T-helper 17 cell (primary cell): ENCODE measurements around the gene F9. TPM values are rescaled to one million over a fixed set of nuclear protein-coding genes. Genes with fewer than 3 reads are reported as not detected.
A peak's percentile ranks its signal among the peaks of the same experiment; 100 is the strongest.

Experiments used
- ATAC-seq: fragments of 150-1000 bp; cut with Tn5 transposase; 2 replicates; pipeline ENCODE4 v1.10.0; 2021; ENCODE audit warnings: mild to moderate bottlenecking, moderate library complexity
- DNase-seq, 3 donors: peaks; one replicate each; pipeline versions ENCODE4 v3.0.0 to v3.0.0-alpha.2; 2020 to 2021
- H3K9me3 ChIP-seq: one replicate; pipeline ENCODE4 v1.7.0; 2013; ENCODE audit warnings: low read length, mild to moderate bottlenecking; ENCODE audit not compliant: control insufficient read depth, poor library complexity, severe bottlenecking
- H3K27ac Mint-ChIP-seq: one replicate; pipeline ENCODE4 v1.8.0; 2022; ENCODE audit warnings: mild to moderate bottlenecking, moderate library complexity, mixed read lengths
- H3K27me3 Mint-ChIP-seq: one replicate; pipeline ENCODE4 v1.8.0; 2022; ENCODE audit warnings: mixed read lengths
- H3K36me3 Mint-ChIP-seq: one replicate; pipeline ENCODE4 v1.8.0; 2022; ENCODE audit warnings: low read depth, mixed read lengths
- H3K4me1 Mint-ChIP-seq: one replicate; pipeline ENCODE4 v1.8.0; 2022; ENCODE audit warnings: mild to moderate bottlenecking, mixed read lengths
- H3K4me3 Mint-ChIP-seq: one replicate; pipeline ENCODE4 v1.8.0; 2022; ENCODE audit warnings: mild to moderate bottlenecking, moderate library complexity, mixed read lengths
- total RNA-seq, 4 donors: library from RNA in 2 of 4; stranded (reverse) in 2 of 4; gene quantifications; one replicate each; pipeline ENCODE4 v1.2.3 and lab custom pipeline; 2022 to 2026

F9 gene
- total RNA-seq, 2 donors from 2014 or later = not detected

DNA sequence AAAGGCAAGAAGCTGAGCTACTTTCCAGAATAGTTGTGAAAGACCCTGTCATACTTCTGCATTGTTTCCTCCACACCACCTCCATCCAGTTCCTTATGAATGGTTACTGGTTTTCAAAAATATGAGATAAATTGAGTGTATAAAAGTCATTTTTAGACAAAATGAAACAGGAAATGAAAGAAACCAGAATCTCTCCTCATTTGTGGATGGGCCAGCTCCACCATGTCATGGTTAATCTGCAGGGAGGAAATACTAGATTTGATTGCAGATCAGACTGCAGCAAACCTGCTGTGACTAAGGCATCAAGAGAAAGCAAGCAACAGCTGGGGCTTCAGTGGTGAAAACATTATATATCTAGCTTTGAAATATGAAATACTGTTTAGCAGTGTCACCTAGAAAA, 23.8 kb downstream of the F9 start:
- no peaks in the 10 kb centered on the region for H3K9me3 ChIP-seq
- ATAC-seq = no peak
- Mint-ChIP-seq H3K4me1 (peaks cover 9% of the 10 kb centered on the region), H3K27ac (no peak overlapping the region), H3K4me3 (no peak overlapping the region), H3K27me3 (peaks cover 12% of the 10 kb centered on the region), H3K36me3 (peaks cover 2% of the 10 kb centered on the region)
- DNase-seq = no peak

DNA sequence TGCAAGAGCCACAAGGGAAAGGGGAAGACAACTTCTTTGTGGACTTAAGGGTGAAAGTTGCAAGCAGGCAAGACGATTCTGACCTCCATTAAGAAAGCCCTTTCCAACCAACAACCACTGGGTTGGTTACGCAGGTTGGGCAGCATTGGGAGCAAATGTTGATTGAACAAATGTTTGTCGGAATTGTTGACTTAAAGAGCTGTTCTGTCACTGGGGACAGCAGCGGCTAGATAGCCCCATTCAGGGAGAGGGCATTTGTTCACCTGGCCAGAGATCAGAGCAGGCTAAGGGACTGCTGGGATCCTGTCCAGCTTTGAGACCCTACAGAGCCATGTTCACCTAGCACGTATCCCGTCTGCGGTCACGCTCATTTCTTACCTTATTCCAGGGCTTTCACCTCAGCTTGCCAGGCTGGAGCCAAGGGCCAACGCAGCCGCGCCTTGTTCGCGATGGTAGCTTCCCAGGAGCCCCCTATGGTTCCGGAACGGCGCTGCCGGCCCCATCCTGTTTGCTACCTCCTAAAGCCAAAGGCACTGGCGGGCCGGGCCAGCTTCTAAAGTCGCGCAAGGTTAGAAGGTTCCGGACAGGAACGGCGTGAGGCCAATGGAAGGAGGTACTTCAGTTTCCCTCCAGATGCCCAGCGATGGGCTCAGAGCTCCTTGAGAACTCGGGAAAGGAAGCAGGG, 24.6 kb downstream of the F9 start:
- ATAC-seq (no peak), DNase-seq (no peak)
- peaks cover 12% of the 10 kb centered on the region for H3K27me3 Mint-ChIP-seq
- no peak overlapping the region for H3K27ac Mint-ChIP-seq
- H3K4me1 Mint-ChIP-seq = peaks cover 9% of the 10 kb centered on the region
- H3K36me3 Mint-ChIP-seq = peaks cover 2% of the 10 kb centered on the region
- no peaks in the 10 kb centered on the region for H3K9me3 ChIP-seq
- H3K4me3 Mint-ChIP-seq = peak overlapping the region; percentile 41

DNA sequence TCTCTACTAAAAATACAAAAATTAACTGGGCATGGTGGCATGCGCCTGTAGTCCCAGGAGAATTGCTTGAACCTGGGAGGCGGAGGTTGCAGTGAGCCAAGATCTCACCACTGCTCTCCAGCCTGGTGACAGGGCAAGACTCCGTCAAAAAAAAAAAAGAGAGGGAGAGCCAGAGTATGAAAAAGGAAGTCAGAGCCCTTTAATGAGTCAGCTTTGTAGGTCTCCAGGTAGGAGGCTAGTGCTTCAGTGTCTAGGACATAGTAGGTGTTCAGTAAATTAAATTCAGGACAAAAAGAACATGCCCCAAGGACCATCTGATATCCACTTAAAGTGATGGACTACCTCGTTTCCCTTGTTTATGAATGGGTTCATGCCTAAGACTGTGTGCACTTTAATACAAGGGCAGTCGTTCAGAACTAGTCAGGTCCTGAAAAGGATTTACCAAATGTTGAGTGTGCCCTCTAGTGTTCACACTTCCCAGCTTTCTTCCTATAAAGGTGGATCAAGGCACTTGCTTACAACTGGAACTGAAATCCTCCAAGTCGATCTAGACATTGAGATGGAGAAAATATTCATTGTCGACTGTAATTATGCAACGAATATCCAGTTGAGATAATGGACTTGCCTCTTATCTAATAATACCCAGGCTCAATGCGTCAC, 29.0 kb downstream of the F9 start:
- Mint-ChIP-seq H3K4me3 (no peak overlapping the region), H3K27ac (no peak overlapping the region), H3K36me3 (no peaks in the 10 kb centered on the region), H3K27me3 (no peaks in the 10 kb centered on the region), H3K4me1 (no peaks in the 10 kb centered on the region)
- DNase-seq (no peak), ATAC-seq (no peak)
- H3K9me3 ChIP-seq = no peaks in the 10 kb centered on the region

DNA sequence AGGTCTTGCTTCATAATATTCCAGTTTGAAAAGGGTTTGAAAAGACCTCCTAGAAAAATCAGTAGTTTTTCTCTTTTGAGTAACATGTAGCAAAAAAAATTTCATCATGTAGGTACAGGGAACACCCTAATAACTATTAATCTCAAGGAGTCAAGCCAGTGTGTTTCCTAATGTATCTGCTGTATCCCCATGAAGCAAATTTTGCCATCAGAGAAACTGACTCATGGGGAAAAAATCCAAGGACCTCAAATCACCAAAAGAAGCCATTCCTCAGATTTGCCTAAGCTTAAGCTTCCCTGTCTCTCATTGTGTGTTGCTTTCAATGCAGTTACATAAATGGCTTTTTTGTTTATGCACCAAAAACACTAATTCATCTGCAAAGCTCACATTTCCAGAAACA, 29.7 kb downstream of the F9 start:
- Mint-ChIP-seq H3K36me3 (no peaks in the 10 kb centered on the region), H3K4me3 (no peak overlapping the region), H3K4me1 (no peaks in the 10 kb centered on the region), H3K27me3 (no peaks in the 10 kb centered on the region), H3K27ac (no peak overlapping the region)
- no peaks in the 10 kb centered on the region for H3K9me3 ChIP-seq
- ATAC-seq = no peak
- no peak for DNase-seq

DNA sequence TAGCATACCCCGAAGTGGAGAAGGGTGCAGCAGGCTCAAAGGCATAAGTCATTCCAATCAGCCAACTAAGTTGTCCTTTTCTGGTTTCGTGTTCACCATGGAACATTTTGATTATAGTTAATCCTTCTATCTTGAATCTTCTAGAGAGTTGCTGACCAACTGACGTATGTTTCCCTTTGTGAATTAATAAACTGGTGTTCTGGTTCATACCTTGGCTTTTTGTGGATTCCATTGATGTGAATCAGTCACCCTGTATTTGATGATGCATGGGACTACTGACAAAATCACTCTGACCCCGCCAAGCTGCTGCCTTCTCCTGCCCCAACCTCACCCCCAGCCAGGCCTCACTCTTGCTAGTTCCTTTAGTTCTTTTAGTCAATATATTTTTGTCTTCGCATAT, 32.7 kb downstream of the F9 start:
- no peak for ATAC-seq
- no peaks in the 10 kb centered on the region for H3K27me3 Mint-ChIP-seq
- no peaks in the 10 kb centered on the region for H3K36me3 Mint-ChIP-seq
- H3K9me3 ChIP-seq = no peaks in the 10 kb centered on the region
- no peak for DNase-seq
- no peaks in the 10 kb centered on the region for H3K4me1 Mint-ChIP-seq
- H3K27ac Mint-ChIP-seq = no peak overlapping the region
- no peak overlapping the region for H3K4me3 Mint-ChIP-seq

DNA sequence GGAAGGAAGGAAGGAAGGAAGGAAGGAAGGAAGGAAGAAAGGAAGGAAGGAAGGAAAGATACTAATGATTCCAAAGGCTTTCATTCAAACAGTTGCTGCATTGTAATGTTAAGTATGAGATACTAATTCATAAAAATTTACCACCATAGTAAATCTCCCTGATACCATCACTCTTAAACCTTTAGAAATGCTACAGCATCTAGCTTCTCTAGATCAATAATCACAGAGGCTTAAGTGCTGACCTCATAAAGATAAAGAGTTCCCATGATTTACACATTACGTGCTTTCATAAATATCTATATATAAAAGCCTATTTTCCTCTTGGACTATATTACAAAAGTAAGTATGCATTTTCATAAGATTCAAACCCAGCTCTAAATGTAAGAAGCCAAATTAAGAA, 36.4 kb downstream of the F9 start:
- Mint-ChIP-seq H3K4me1 (no peaks in the 10 kb centered on the region), H3K36me3 (no peaks in the 10 kb centered on the region), H3K4me3 (no peak overlapping the region), H3K27ac (no peak overlapping the region), H3K27me3 (no peaks in the 10 kb centered on the region)
- ATAC-seq (no peak), DNase-seq (no peak)
- H3K9me3 ChIP-seq = no peaks in the 10 kb centered on the region

DNA sequence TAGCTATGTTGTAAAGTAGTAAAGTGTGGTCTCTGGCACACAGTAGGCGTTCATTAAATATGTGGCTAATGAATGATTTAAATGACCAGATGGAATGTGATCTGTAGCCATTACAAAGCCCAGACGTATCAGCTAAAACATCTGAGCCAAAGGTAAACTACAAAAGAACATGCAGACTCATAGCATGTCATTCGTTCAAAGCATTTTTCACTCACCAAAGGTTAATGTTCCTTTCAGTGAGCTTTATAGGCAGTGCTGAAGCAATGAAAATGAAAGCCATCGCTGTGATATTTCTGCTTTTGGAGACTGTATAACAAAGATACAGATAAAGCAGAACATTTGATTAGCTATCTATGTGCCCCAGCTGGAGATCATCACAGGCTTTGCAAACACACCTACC, 50.5 kb downstream of the F9 start:
- Mint-ChIP-seq H3K4me3 (no peak overlapping the region), H3K4me1 (no peaks in the 10 kb centered on the region), H3K27ac (no peak overlapping the region), H3K36me3 (no peaks in the 10 kb centered on the region), H3K27me3 (no peaks in the 10 kb centered on the region)
- DNase-seq (no peak), ATAC-seq (no peak)
- no peaks in the 10 kb centered on the region for H3K9me3 ChIP-seq

DNA sequence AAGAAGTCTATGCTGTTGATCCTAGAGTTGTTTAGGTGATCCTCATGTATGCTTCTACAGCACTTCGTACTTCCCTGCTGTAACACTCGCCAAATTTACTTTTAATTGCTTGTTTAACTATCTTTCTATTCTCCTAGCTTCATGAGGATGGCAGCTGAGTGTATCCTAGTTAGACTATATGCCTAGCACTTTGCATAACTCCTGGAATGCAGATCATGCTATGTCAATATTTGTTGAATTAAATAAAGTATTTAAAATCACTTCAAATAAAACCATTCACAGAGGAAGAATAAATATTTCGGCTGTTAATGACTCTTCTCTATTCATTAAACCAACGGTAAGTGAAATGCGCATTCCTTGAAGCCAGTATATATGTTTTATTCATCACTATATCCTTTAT, 55.1 kb downstream of the F9 start:
- Mint-ChIP-seq H3K4me1 (no peaks in the 10 kb centered on the region), H3K36me3 (no peaks in the 10 kb centered on the region), H3K4me3 (no peak overlapping the region), H3K27ac (no peak overlapping the region), H3K27me3 (no peaks in the 10 kb centered on the region)
- no peaks in the 10 kb centered on the region for H3K9me3 ChIP-seq
- ATAC-seq (no peak), DNase-seq (no peak)

DNA sequence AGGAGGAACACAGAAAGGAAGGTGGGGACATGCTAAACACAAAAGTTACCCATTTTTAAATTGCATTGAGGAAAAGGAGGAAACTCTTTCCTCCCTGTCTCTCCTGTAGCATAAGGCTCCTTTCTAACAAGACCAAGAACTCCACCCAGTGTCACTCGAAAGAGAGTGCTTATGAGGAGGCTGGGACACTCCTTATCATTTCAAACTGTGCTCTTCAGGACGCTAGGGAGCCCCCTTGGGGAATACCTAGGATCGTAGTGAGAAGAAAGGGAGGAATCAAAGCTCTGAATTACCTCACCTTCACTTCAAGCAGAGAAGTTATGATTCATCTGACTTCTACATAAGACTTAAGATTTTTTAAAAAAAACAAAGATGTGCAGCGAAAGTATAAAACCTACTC, 65.5 kb downstream of the F9 start:
- H3K36me3 Mint-ChIP-seq = peaks cover 2% of the 10 kb centered on the region
- no peak overlapping the region for H3K4me3 Mint-ChIP-seq
- DNase-seq (no peak), ATAC-seq (no peak)
- no peak overlapping the region for H3K27ac Mint-ChIP-seq
- H3K27me3 Mint-ChIP-seq = no peaks in the 10 kb centered on the region
- no peaks in the 10 kb centered on the region for H3K4me1 Mint-ChIP-seq
- no peaks in the 10 kb centered on the region for H3K9me3 ChIP-seq

DNA sequence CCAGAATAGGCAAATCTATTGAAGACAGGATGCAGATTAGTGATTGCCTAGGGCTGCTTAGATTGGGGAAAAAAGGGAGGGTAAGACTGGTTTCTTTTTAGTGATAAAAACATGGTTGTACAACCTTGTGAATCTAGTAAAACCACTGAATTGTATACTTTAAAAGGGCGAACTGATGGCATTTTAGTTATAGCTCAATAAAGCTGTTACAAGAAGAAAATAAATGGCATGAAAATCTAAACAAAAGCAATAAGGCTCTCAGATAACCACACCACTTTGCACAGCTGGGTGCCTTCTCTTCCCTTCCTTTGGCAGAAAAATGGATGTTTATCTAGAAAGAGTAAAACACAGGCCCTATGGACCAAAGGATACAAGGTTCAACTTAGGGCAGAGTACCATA, 69.6 kb downstream of the F9 start:
- no peak for ATAC-seq
- no peaks in the 10 kb centered on the region for H3K27me3 Mint-ChIP-seq
- H3K4me3 Mint-ChIP-seq = no peak overlapping the region
- peaks cover 2% of the 10 kb centered on the region for H3K36me3 Mint-ChIP-seq
- no peaks in the 10 kb centered on the region for H3K4me1 Mint-ChIP-seq
- DNase-seq = no peak
- no peak overlapping the region for H3K27ac Mint-ChIP-seq
- H3K9me3 ChIP-seq = no peaks in the 10 kb centered on the region

Other genes with a start within 250 kb of the F9 start
- gene MCF2, start 177.4 kb downstream of the F9 start, total RNA-seq = 1 to 10 TPM; 1.1 to 1.5 TPM